A673 (cell line): ENCODE data around the gene NDUFS3.

Experiments used
- CTCF ChIP-seq: fragments of 300-800, 200-600 bp; sonication (generic); conservative IDR thresholded peaks from 2 replicates; pipeline ENCODE4 v1.5.1; 2017; ENCODE audit warnings: low read depth, mild to moderate bottlenecking, antibody characterized with exemption, low read length, moderate library complexity, mixed read lengths
- EZH2 ChIP-seq: fragments of 200-600 bp; sonication (generic); IDR thresholded peaks from 2 replicates; pipeline ENCODE4 v1.6.1; 2017; ENCODE audit warnings: borderline replicate concordance, low read depth, mild to moderate bottlenecking, mixed read lengths, antibody characterized with exemption, low read length; ENCODE audit not compliant: poor library complexity, severe bottlenecking

GRCh38 chr11:47552566-47553405 lies 26.1 kb upstream of the NDUFS3 start, which contains the start of gene CELF1:
- TF ChIP-seq CTCF (peak; percentile 93), EZH2 (no peak)
